ENCODE data around the gene SCAMP4.
"Not testable (repeated sequence)": the region's sequence is repeated elsewhere in the genome, so short reads cannot be mapped to it uniquely, and the experiment has no call there.

The SCAMP4 gene

GRCh38 chr19:1885398-1886119 is 19.6 kb upstream of the SCAMP4 start, which contains the start of gene ABHD17A:
Gene ABHD17A (minus strand): TSS chr19:1885496. CDS start chr19:1881566, 3,930 bp downstream.
- Histone ChIP-seq H4K91ac (ENCODE audit: low read length) (peak within 1 kb of the TSS; percentile 76), H3K14ac (ENCODE audit: low read length in 2 of 2) (peak within 1 kb of the TSS in 1 of 2 experiments; percentile 87), H2BK12ac (ENCODE audit: low read length in 2 of 2) (peak within 1 kb of the TSS in 1 of 2 experiments; percentile 25), H3K36me3 (ENCODE audit: control insufficient read depth in 1 of 2, insufficient read depth in 2 of 2, low read depth in 1 of 2, low read length in 2 of 2) (peaks cover 0 to 19% of the 10 kb centered on the region in 2 experiments), H2BK120ac (ENCODE audit: low read depth, low read length) (peak within 1 kb of the TSS; percentile 68), H3K9ac (ENCODE audit: low read length) (peak within 1 kb of the TSS; percentile 94), H3K23ac (ENCODE audit: low read length in 2 of 2) (peak within 1 kb of the TSS in 1 of 2 experiments; percentile 85), H3K27ac (ENCODE audit: low read length, poor library complexity, severe bottlenecking) (peak within 1 kb of the TSS; percentile 7), H3K4me1 (ENCODE audit: control insufficient read depth, insufficient read depth, low read depth, low read length) (peaks cover 29% of the 10 kb centered on the region), H3K4me3 (ENCODE audit: insufficient read depth in 1 of 2, low read depth in 1 of 2, low read length in 2 of 2) (peak within 1 kb of the TSS; percentile 90 to 91), H3K4me2 (ENCODE audit: low read length, poor library complexity, severe bottlenecking) (peak within 1 kb of the TSS; percentile 68), H3K4ac (ENCODE audit: low read depth in 1 of 2, low read length in 2 of 2) (peak within 1 kb of the TSS; percentile 89 to 98), H3K18ac (ENCODE audit: low read depth in 1 of 2, low read length in 2 of 2) (peak within 1 kb of the TSS; percentile 80 to 91)
- not testable (repeated sequence) for H2AK5ac ChIP-seq (ENCODE audit: low read length, severe bottlenecking); H2BK5ac ChIP-seq (ENCODE audit: low read depth, low read length, poor library complexity, severe bottlenecking); H2BK15ac ChIP-seq (ENCODE audit: low read depth, poor library complexity, severe bottlenecking); H3K79me1 ChIP-seq (replicated peaks; ENCODE audit: low read length, poor library complexity, severe bottlenecking); H3K9me3 ChIP-seq (ENCODE audit: control insufficient read depth, low read length); H2AFZ ChIP-seq (ENCODE audit: low read depth, low read length); H3K27me3 ChIP-seq (ENCODE audit: control insufficient read depth in 1 of 2, insufficient read depth in 1 of 2, low read length in 2 of 2); H4K8ac ChIP-seq (ENCODE audit: low read length)
- WGBS: 26% methylated on average over 39 of the region's 46 CpGs
- peak; percentile 91 for DNase-seq

DNA sequence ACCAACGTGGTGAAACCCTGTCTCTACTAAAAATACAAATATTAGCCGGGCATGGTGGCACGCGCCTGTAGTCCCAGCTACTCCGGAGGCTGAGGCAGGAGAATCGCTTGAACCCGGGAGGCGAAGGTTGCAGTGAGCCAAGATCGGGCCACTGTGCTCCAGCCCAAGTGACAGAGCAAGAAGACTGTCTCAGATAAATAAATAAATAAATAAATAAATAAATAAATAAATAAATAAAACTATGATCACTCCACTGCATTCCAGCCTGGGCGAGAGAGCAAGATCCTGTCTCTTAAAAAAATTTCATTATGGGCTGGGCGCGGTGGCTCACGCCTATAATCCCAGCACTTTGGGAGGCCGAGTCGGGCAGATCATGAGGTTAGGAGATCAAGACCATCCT is 18.8 kb upstream of the SCAMP4 start:
- not testable (repeated sequence) for H2BK15ac ChIP-seq (ENCODE audit: low read depth, poor library complexity, severe bottlenecking); H3K9me3 ChIP-seq (ENCODE audit: control insufficient read depth, low read length); H3K79me1 ChIP-seq (replicated peaks; ENCODE audit: low read length, poor library complexity, severe bottlenecking); H3K18ac ChIP-seq (ENCODE audit: low read depth in 1 of 2, low read length in 2 of 2); H3K27me3 ChIP-seq (ENCODE audit: control insufficient read depth in 1 of 2, insufficient read depth in 1 of 2, low read length in 2 of 2); H3K14ac ChIP-seq (ENCODE audit: low read length in 2 of 2); H3K27ac ChIP-seq (ENCODE audit: low read length, poor library complexity, severe bottlenecking); H4K8ac ChIP-seq (ENCODE audit: low read length); H3K4ac ChIP-seq (ENCODE audit: low read depth in 1 of 2, low read length in 2 of 2); H2AFZ ChIP-seq (ENCODE audit: low read depth, low read length); H3K9ac ChIP-seq (ENCODE audit: low read length); H2AK5ac ChIP-seq (ENCODE audit: low read length, severe bottlenecking); H2BK120ac ChIP-seq (ENCODE audit: low read depth, low read length); DNase-seq; H3K23ac ChIP-seq (ENCODE audit: low read length in 2 of 2); H3K4me3 ChIP-seq (ENCODE audit: insufficient read depth in 1 of 2, low read depth in 1 of 2, low read length in 2 of 2); H3K4me2 ChIP-seq (ENCODE audit: low read length, poor library complexity, severe bottlenecking); H4K91ac ChIP-seq (ENCODE audit: low read length); H2BK5ac ChIP-seq (ENCODE audit: low read depth, low read length, poor library complexity, severe bottlenecking); H2BK12ac ChIP-seq (ENCODE audit: low read length in 2 of 2)
- Histone ChIP-seq H3K36me3 (ENCODE audit: control insufficient read depth in 1 of 2, insufficient read depth in 2 of 2, low read depth in 1 of 2, low read length in 2 of 2) (peaks cover 0 to 13% of the 10 kb centered on the region in 2 experiments), H3K4me1 (ENCODE audit: control insufficient read depth, insufficient read depth, low read depth, low read length) (peaks cover 27% of the 10 kb centered on the region)
- 97% methylated on average over 14 of the region's 15 CpGs for WGBS

- Histone ChIP-seq H3K9me3 (ENCODE audit: control insufficient read depth, low read length) (no peaks in the 10 kb centered on the region), H3K27me3 (ENCODE audit: control insufficient read depth in 1 of 2, insufficient read depth in 1 of 2, low read length in 2 of 2) (no peaks in the 10 kb centered on the region), H3K23ac (ENCODE audit: low read length in 2 of 2) (no peak overlapping the region), H2AFZ (ENCODE audit: low read depth, low read length) (no peak overlapping the region), H4K8ac (ENCODE audit: low read length) (no peak overlapping the region), H3K4me3 (ENCODE audit: insufficient read depth in 1 of 2, low read depth in 1 of 2, low read length in 2 of 2) (no peak overlapping the region), H2AK5ac (ENCODE audit: low read length, severe bottlenecking) (no peak overlapping the region), H2BK12ac (ENCODE audit: low read length in 2 of 2) (no peak overlapping the region), H3K36me3 (ENCODE audit: control insufficient read depth in 1 of 2, insufficient read depth in 2 of 2, low read depth in 1 of 2, low read length in 2 of 2) (peaks cover 0 to 4% of the 10 kb centered on the region in 2 experiments), H3K14ac (ENCODE audit: low read length in 2 of 2) (no peak overlapping the region), H3K4me2 (ENCODE audit: low read length, poor library complexity, severe bottlenecking) (no peak overlapping the region), H2BK120ac (ENCODE audit: low read depth, low read length) (no peak overlapping the region), H3K27ac (ENCODE audit: low read length, poor library complexity, severe bottlenecking) (no peak overlapping the region), H3K4me1 (ENCODE audit: control insufficient read depth, insufficient read depth, low read depth, low read length) (peaks cover 11% of the 10 kb centered on the region), H4K91ac (ENCODE audit: low read length) (no peak overlapping the region), H3K18ac (ENCODE audit: low read depth in 1 of 2, low read length in 2 of 2) (no peak overlapping the region), H3K79me1 (replicated peaks; ENCODE audit: low read length, poor library complexity, severe bottlenecking) (no peaks in the 10 kb centered on the region), H2BK15ac (ENCODE audit: low read depth, poor library complexity, severe bottlenecking) (no peak overlapping the region), H3K4ac (ENCODE audit: low read depth in 1 of 2, low read length in 2 of 2) (no peak overlapping the region), H2BK5ac (ENCODE audit: low read depth, low read length, poor library complexity, severe bottlenecking) (no peak overlapping the region), H3K9ac (ENCODE audit: low read length) (no peak overlapping the region)
- DNase-seq: no peak
- 89% methylated on average over 3 of the region's 5 CpGs for WGBS
These were observed 16.8 kb upstream of the SCAMP4 start for GRCh38 chr19:1888385-1888784.

- Histone ChIP-seq H3K4ac (ENCODE audit: low read depth in 1 of 2, low read length in 2 of 2) (no peak overlapping the region), H3K79me1 (replicated peaks; ENCODE audit: low read length, poor library complexity, severe bottlenecking) (no peaks in the 10 kb centered on the region), H4K8ac (ENCODE audit: low read length) (no peak overlapping the region), H3K27ac (ENCODE audit: low read length, poor library complexity, severe bottlenecking) (no peak overlapping the region), H2BK12ac (ENCODE audit: low read length in 2 of 2) (no peak overlapping the region), H3K9ac (ENCODE audit: low read length) (no peak overlapping the region), H2AFZ (ENCODE audit: low read depth, low read length) (no peak overlapping the region), H3K23ac (ENCODE audit: low read length in 2 of 2) (no peak overlapping the region), H3K4me1 (ENCODE audit: control insufficient read depth, insufficient read depth, low read depth, low read length) (no peaks in the 10 kb centered on the region), H2BK120ac (ENCODE audit: low read depth, low read length) (no peak overlapping the region), H3K14ac (ENCODE audit: low read length in 2 of 2) (no peak overlapping the region), H2AK5ac (ENCODE audit: low read length, severe bottlenecking) (no peak overlapping the region), H3K18ac (ENCODE audit: low read depth in 1 of 2, low read length in 2 of 2) (no peak overlapping the region), H2BK5ac (ENCODE audit: low read depth, low read length, poor library complexity, severe bottlenecking) (no peak overlapping the region), H3K36me3 (ENCODE audit: control insufficient read depth in 1 of 2, insufficient read depth in 2 of 2, low read depth in 1 of 2, low read length in 2 of 2) (no peaks in the 10 kb centered on the region), H2BK15ac (ENCODE audit: low read depth, poor library complexity, severe bottlenecking) (no peak overlapping the region), H3K4me3 (ENCODE audit: insufficient read depth in 1 of 2, low read depth in 1 of 2, low read length in 2 of 2) (no peak overlapping the region), H3K27me3 (ENCODE audit: control insufficient read depth in 1 of 2, insufficient read depth in 1 of 2, low read length in 2 of 2) (no peaks in the 10 kb centered on the region), H4K91ac (ENCODE audit: low read length) (no peak overlapping the region), H3K4me2 (ENCODE audit: low read length, poor library complexity, severe bottlenecking) (no peak overlapping the region), H3K9me3 (ENCODE audit: control insufficient read depth, low read length) (no peaks in the 10 kb centered on the region)
- DNase-seq: no peak
- WGBS: no CpG with 5 or more reads among the region's 1 CpG
These were observed 15.3 kb upstream of the SCAMP4 start for GRCh38 chr19:1889907-1890306.

All from mesenchymal stem cell (in vitro differentiated cells and primary cell).